Testis (tissue), 3 donors: Measurements from ENCODE around the gene TMEM207. TPM values are rescaled to one million over a fixed set of nuclear protein-coding genes. Genes with fewer than 3 reads are reported as not detected.

Experiments used
- DNase-seq: peaks from one replicate; pipeline ENCODE4 v3.0.0-alpha.2; 2019
- H3K27ac ChIP-seq, 2 donors: fragments of 200-600 bp; sonication (generic); one replicate each; pipeline ENCODE4 v1.5.1; 2019
- H3K27me3 ChIP-seq: fragments of 200-600 bp; sonication (generic); one replicate; pipeline ENCODE4 v1.5.1; 2019
- H3K36me3 ChIP-seq: fragments of 200-600 bp; sonication (generic); one replicate; pipeline ENCODE4 v1.5.1; 2017; ENCODE audit warnings: low read depth; ENCODE audit errors: missing control alignments
- H3K4me1 ChIP-seq: fragments of 200-600 bp; sonication (generic); one replicate; pipeline ENCODE4 v1.5.1; 2019
- H3K4me3 ChIP-seq, 2 donors: fragments of 200-600 bp; sonication (generic); one replicate each; pipeline ENCODE4 v1.5.1; 2017 to 2019
- H3K9me3 ChIP-seq: fragments of 200-600 bp; sonication (generic); one replicate; pipeline ENCODE4 v1.5.1; 2017
- POLR2A ChIP-seq: fragments of 450-650 bp; IDR thresholded peaks from one replicate; pipeline ENCODE4 v1.6.1; 2017; ENCODE audit warnings: antibody characterized with exemption, mild to moderate bottlenecking, moderate library complexity
- WGBS, 2 donors: methylation state at CpG; one replicate each; pipeline ENCODE4 v1.1.5; 2018; 5-methylcytosine and 5-hydroxymethylcytosine counted together
- intact Hi-C: fragments of 100-400 bp; cut with DNase I; formaldehyde crosslinking; loops from one replicate; pipeline ENCODE4 v1.15.1; 2023; ENCODE audit warnings: low total_unique reads
- polyA plus RNA-seq: library from polyadenylated mRNA; stranded (reverse); fragments of 350-450 nt; fragmentation: Illumina TruSeq; extraction: RNeasy Lipid Tissue Mini Kit (QIAGEN cat#74804); gene quantifications from one replicate; pipeline ENCODE4 v1.2.3, GENCODE V29; 2014; ENCODE audit warnings: low read depth, low replicate concordance; ENCODE audit not compliant: insufficient read depth
- total RNA-seq, 2 donors: library from RNA; depleted of rRNA; stranded (reverse); fragments of >200 nt; gene quantifications; one replicate each; pipeline ENCODE4 v1.2.3, GENCODE V29; 2016
- TF ChIP-seq, protein P1 (sequence below), 3 experiments: fragments of 450-650 bp in 2 of 3; fragments of 200-600 bp in 1 of 3; sonication (generic) in 1 of 3; IDR thresholded peaks; one replicate each; pipeline ENCODE4 v1.5.1; 2016 to 2019; ENCODE audit warnings: antibody characterized with exemption in 3 of 3, mild to moderate bottlenecking in 2 of 3, moderate library complexity in 1 of 3

TMEM207 gene
- total and polyA plus RNA-seq, 3 donors from 2014 or later = 0.19 to 1.6 TPM; not detected in 1

DNA sequence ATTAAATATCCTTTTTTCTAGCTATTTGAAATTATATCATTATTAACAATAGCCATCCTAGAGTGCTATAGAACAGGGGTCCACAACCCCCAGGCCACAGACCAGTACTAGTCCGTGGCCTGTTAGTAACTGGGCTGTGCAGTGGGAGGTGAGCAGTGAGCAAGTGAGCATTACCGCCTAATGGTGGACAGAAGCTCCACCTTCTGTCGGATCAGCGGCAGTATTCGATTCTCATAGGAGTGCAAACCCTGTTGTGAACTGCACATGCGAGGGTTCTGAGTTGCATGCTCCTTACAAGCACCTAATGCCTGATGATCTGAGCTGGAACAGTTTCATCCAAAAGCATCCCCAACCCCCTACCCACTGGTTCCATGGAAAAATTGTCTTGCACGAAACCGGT lies 50.0 kb downstream of the TMEM207 start:
- no peaks in the 10 kb centered on the region for H3K9me3 ChIP-seq
- DNase-seq = no peak
- H3K4me3 ChIP-seq = no peak overlapping the region
- H3K27ac ChIP-seq = no peak overlapping the region
- intact Hi-C loops = no loop called here
- TF ChIP-seq, protein P1, sequence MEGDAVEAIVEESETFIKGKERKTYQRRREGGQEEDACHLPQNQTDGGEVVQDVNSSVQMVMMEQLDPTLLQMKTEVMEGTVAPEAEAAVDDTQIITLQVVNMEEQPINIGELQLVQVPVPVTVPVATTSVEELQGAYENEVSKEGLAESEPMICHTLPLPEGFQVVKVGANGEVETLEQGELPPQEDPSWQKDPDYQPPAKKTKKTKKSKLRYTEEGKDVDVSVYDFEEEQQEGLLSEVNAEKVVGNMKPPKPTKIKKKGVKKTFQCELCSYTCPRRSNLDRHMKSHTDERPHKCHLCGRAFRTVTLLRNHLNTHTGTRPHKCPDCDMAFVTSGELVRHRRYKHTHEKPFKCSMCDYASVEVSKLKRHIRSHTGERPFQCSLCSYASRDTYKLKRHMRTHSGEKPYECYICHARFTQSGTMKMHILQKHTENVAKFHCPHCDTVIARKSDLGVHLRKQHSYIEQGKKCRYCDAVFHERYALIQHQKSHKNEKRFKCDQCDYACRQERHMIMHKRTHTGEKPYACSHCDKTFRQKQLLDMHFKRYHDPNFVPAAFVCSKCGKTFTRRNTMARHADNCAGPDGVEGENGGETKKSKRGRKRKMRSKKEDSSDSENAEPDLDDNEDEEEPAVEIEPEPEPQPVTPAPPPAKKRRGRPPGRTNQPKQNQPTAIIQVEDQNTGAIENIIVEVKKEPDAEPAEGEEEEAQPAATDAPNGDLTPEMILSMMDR (IDR thresholded peaks at IDR 0.05) = no peak
- TF ChIP-seq POLR2A = no peak
- H3K36me3 ChIP-seq = no peaks in the 10 kb centered on the region
- no peaks in the 10 kb centered on the region for H3K27me3 ChIP-seq
- no peaks in the 10 kb centered on the region for H3K4me1 ChIP-seq
- 78% methylated on average over 8 of the region's 8 CpGs for WGBS, 2 donors

DNA sequence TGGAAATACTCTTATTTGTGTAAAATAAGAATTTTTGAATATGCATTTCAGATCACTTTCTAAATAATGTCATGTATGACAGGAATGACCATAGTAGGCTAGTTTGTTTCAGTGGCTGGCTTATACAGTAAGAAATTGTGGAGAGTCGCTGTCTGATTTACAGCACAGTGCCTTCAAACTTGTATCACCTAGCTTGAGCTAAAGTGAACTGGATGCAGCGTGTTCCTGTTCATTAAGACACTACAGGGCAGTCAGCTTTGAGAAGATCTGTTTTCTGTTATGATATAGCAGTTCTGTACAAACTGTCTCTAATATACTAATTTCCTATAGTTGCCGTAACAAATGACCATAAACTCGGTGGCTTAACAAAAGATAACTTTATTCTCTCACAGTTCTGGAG lies 51.8 kb downstream of the TMEM207 start:
- DNase-seq = no peak
- Histone ChIP-seq H3K27me3 (no peaks in the 10 kb centered on the region), H3K36me3 (no peaks in the 10 kb centered on the region), H3K4me3 (no peak overlapping the region), H3K4me1 (no peaks in the 10 kb centered on the region), H3K27ac (no peak overlapping the region), H3K9me3 (no peaks in the 10 kb centered on the region)
- intact Hi-C loops = no loop called here
- 71 to 73% methylated on average over 4 of the region's 4 CpGs for WGBS, 2 donors
- TF ChIP-seq POLR2A = no peak
- TF ChIP-seq, protein P1 (IDR thresholded peaks at IDR 0.05) = no peak

DNA sequence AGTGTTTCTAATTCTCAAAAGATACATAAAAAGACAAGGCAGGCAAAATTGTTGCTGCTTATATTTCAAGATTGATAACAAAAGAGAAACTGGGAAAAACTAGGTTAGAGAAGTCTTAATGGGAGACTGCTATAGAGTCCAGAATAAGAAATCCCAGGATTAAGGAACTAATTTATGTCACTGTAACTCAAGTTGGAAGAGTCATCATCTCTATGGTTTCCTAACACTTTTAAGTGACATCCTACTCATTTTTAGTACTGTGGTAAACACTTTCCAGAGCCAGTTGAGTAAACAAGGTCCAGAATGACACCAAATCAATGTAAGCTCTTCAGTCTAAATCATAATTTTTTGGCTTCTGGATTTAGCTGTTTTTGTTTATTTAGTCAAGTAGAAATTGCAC lies 53.7 kb downstream of the TMEM207 start:
- Histone ChIP-seq H3K9me3 (no peaks in the 10 kb centered on the region), H3K36me3 (no peaks in the 10 kb centered on the region), H3K27me3 (no peaks in the 10 kb centered on the region), H3K27ac (no peak overlapping the region), H3K4me3 (no peak overlapping the region), H3K4me1 (no peaks in the 10 kb centered on the region)
- no peak for TF ChIP-seq POLR2A
- TF ChIP-seq, protein P1 (IDR thresholded peaks at IDR 0.05) = no peak
- DNase-seq = no peak
- intact Hi-C loops = no loop called here

DNA sequence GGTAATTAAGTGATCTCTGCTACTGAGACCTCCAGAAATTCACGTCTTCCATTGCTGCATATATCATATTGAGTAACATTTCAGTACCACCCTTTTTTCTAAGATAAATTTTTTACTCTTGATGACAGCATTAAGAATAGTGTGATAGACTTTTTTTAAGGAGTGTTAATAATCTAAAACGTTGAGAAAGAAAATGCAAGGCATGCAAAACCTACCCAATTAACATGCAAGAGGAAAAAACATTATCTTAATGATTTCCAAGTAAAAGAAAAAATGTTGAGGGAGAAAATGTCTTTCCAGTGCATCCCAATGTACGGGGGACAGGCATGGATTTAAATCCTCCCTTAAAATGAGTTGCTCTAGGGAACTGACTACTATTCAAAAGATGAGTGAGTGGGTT lies 61.0 kb downstream of the TMEM207 start:
- 59 to 69% methylated on average over 3 of the region's 3 CpGs for WGBS, 2 donors
- H3K4me3 ChIP-seq = no peak overlapping the region
- DNase-seq = no peak
- no peak for TF ChIP-seq POLR2A
- TF ChIP-seq, protein P1 (IDR thresholded peaks at IDR 0.05) = no peak
- no peaks in the 10 kb centered on the region for H3K4me1 ChIP-seq
- no peak overlapping the region for H3K27ac ChIP-seq
- intact Hi-C loops = no loop called here
- no peaks in the 10 kb centered on the region for H3K9me3 ChIP-seq
- H3K27me3 ChIP-seq = no peaks in the 10 kb centered on the region
- H3K36me3 ChIP-seq = no peaks in the 10 kb centered on the region

DNA sequence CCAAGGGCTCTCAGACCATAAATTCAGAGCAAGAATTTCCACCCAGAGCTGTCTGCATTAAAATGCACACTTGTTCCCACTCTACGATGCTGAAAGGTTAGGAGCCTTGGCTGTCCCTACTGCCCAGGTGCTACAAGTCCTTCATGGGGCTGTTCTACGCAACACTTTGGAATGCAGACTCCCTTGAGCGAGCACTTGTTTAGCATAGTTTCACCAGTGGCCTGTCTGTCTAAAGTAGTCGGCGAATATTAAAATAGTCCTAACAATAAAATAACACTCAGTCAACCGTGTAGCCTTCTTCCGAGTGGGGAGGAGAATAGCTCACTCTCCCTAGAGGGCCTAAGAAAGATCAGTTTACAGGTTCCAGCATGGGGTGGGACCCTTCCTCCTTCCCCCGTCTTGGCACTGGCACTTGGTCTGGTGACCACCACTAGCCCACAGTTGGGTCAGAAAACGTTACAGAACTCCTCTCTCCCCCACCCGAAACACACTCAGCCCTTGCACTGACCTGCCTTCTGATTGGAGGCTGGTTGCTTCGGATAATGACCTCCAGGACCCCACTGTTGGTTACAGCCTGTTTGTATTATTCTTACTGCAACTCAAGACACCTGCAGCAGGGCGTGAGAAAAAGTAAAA lies 62.0 kb downstream of the TMEM207 start, which contains the start of gene CLDN16:
TSS of gene CLDN16 (plus strand) at position 586 of the 636 bp plus-strand sequence. CDS start 167 bp downstream, outside the sequence.
- Histone ChIP-seq H3K9me3 (no peaks in the 10 kb centered on the region), H3K4me3 (no peak within 1 kb of the TSS), H3K4me1 (no peaks in the 10 kb centered on the region), H3K36me3 (no peaks in the 10 kb centered on the region), H3K27ac (no peak within 1 kb of the TSS), H3K27me3 (no peaks in the 10 kb centered on the region)
- no peak for TF ChIP-seq POLR2A
- TF ChIP-seq, protein P1 (IDR thresholded peaks at IDR 0.05) = no peak
- intact Hi-C loops = no loop called here
- WGBS, 2 donors = 87 to 93% methylated on average over 12 of the region's 12 CpGs
- no peak for DNase-seq
